Esophagus squamous epithelium (tissue), 4 donors: ENCODE results near the gene IP6K1.

Experiments used
- CTCF ChIP-seq, 6 experiments: fragments of 450-650 bp in 4 of 6; fragments of 200-600 bp in 2 of 6; sonication (generic) in 2 of 6; IDR thresholded peaks; one replicate each; pipeline ENCODE4 v1.5.1; 2016 to 2019; ENCODE audit warnings: antibody characterized with exemption in 6 of 6, mild to moderate bottlenecking in 4 of 6, moderate library complexity in 4 of 6
- POLR2A ChIP-seq, 4 donors: fragments of 450-650 bp; IDR thresholded peaks; one replicate each; pipeline ENCODE4 v1.6.1; 2017; ENCODE audit warnings: antibody characterized with exemption in 4 of 4, mild to moderate bottlenecking in 4 of 4, moderate library complexity in 3 of 4

- no peak for TF ChIP-seq CTCF (IDR thresholded peaks at IDR 0.05)
- TF ChIP-seq POLR2A (IDR thresholded peaks at IDR 0.05) = no peak
Measured at GRCh38 chr3:49727924-49728361, 58.4 kb downstream of the IP6K1 start.
